Vagina (tissue), 2 donors: Measurements from ENCODE around the gene ANKS1B.

Experiments
- CTCF ChIP-seq, 3 experiments: fragments of 450-650 bp in 2 of 3; fragments of 200-600 bp in 1 of 3; sonication (generic) in 1 of 3; IDR thresholded peaks; one replicate each; pipeline ENCODE4 v1.5.1; 2017 to 2019; ENCODE audit warnings: antibody characterized with exemption in 3 of 3, mild to moderate bottlenecking in 2 of 3, moderate library complexity in 2 of 3
- POLR2A ChIP-seq, 2 donors: fragments of 450-650 bp; IDR thresholded peaks; one replicate each; pipeline ENCODE4 v1.6.1; 2017; ENCODE audit warnings: antibody characterized with exemption in 2 of 2, mild to moderate bottlenecking in 2 of 2, moderate library complexity in 2 of 2

- TF ChIP-seq CTCF (IDR thresholded peaks at IDR 0.05) = no peak
- TF ChIP-seq POLR2A (IDR thresholded peaks at IDR 0.05) = no peak
These were observed 1176.4 kb downstream of the ANKS1B start for GRCh38 chr12:98808243-98808875.
